Activated T-cell treated with anti-CD3 and anti-CD28 coated beads for 1 hour (primary cell): ENCODE data around the gene CAPN15.

ENCODE experiments used
- DNase-seq: peaks from one replicate; pipeline ENCODE4 v3.0.0-alpha.2; 2020; ENCODE audit warnings: low read depth

CAPN15 gene

GRCh38 chr16:546909-547770 is 19.6 kb downstream of the CAPN15 start:
- DNase-seq, result peak; percentile 48

GRCh38 chr16:548586-548985 is 21.1 kb downstream of the CAPN15 start:
- no peak for DNase-seq

GRCh38 chr16:549544-550263 is 22.2 kb downstream of the CAPN15 start:
- DNase-seq, result no peak

GRCh38 chr16:551210-551609 is 23.7 kb downstream of the CAPN15 start:
- no peak for DNase-seq

- DNase-seq, result no peak
Measured at GRCh38 chr16:552171-552570, 24.7 kb downstream of the CAPN15 start.

- DNase-seq, result no peak
Measured at GRCh38 chr16:553601-554296, 26.2 kb downstream of the CAPN15 start.

- DNase-seq, result no peak
Measured at GRCh38 chr16:554297-554621, 26.7 kb downstream of the CAPN15 start.

- DNase-seq, result no peak
Measured at GRCh38 chr16:554640-555365, 27.3 kb downstream of the CAPN15 start.

- no peak for DNase-seq
Measured at GRCh38 chr16:555528-556473, 28.3 kb downstream of the CAPN15 start.

- no peak for DNase-seq
Measured at GRCh38 chr16:556474-557173, 29.1 kb downstream of the CAPN15 start.

- no peak for DNase-seq
Measured at GRCh38 chr16:557463-558297, 30.2 kb downstream of the CAPN15 start.

- DNase-seq, result no peak
Measured at GRCh38 chr16:558298-559020, 30.9 kb downstream of the CAPN15 start.

- DNase-seq, result no peak
Measured at GRCh38 chr16:559021-559380, 31.5 kb downstream of the CAPN15 start.

GRCh38 chr16:559411-560203 is 32.1 kb downstream of the CAPN15 start:
- no peak for DNase-seq

- no peak for DNase-seq
Measured at GRCh38 chr16:560204-560700, 32.7 kb downstream of the CAPN15 start, which contains the start of gene PRR35. PRR35 (plus strand) TSS chr16:560394; CDS start chr16:563295, 2,901 bp downstream.

- no peak for DNase-seq
Measured at GRCh38 chr16:560701-561412, 33.3 kb downstream of the CAPN15 start.

GRCh38 chr16:561413-561794 is 33.9 kb downstream of the CAPN15 start:
- no peak for DNase-seq
